Hepatocyte (in vitro differentiated cells): ENCODE data around the gene CDC42BPA. TPM values are rescaled to one million over a fixed set of nuclear protein-coding genes. Genes with fewer than 3 reads are reported as not detected.

Source experiments
- DNase-seq: peaks from one replicate; pipeline ENCODE4 v3.0.0-alpha.2; 2016; ENCODE audit warnings: low spot score
- H2AFZ ChIP-seq: fragments of 200-600 bp; sonication (generic); 2 replicates; pipeline ENCODE4 v1.6.0; 2016; ENCODE audit warnings: antibody characterized with exemption, mild to moderate bottlenecking
- H3K27ac ChIP-seq: fragments of 200-600 bp; sonication (generic); 2 replicates; pipeline ENCODE4 v1.5.1; 2016; ENCODE audit warnings: mild to moderate bottlenecking
- H3K27me3 ChIP-seq: fragments of 200-600 bp; sonication (generic); 2 replicates; pipeline ENCODE4 v1.6.1; 2016
- H3K36me3 ChIP-seq: fragments of 200-600 bp; sonication (generic); replicated peaks from 2 replicates; pipeline ENCODE4 v1.5.1; 2016; ENCODE audit warnings: low read depth; ENCODE audit not compliant: insufficient read depth
- H3K4me1 ChIP-seq: fragments of 200-600 bp; sonication (generic); 2 replicates; pipeline ENCODE4 v1.5.1; 2016; ENCODE audit warnings: mild to moderate bottlenecking, moderate library complexity; ENCODE audit not compliant: insufficient read depth
- H3K4me2 ChIP-seq: fragments of 200-600 bp; sonication (generic); 2 replicates; pipeline ENCODE4 v1.6.0; 2016
- H3K4me3 ChIP-seq: fragments of 200-600 bp; sonication (generic); 2 replicates; pipeline ENCODE4 v1.5.1; 2016; ENCODE audit warnings: mild to moderate bottlenecking
- H3K79me2 ChIP-seq: fragments of 200-600 bp; sonication (generic); 2 replicates; pipeline ENCODE4 v1.6.0; 2017; ENCODE audit warnings: mild to moderate bottlenecking
- H3K9me2 ChIP-seq: fragments of 200-600 bp; sonication (generic); replicated peaks from 2 replicates; pipeline ENCODE4 v1.6.0; 2017; ENCODE audit warnings: mild to moderate bottlenecking; ENCODE audit not compliant: insufficient read depth
- H3K9me3 ChIP-seq: fragments of 200-600 bp; sonication (generic); 2 replicates; pipeline ENCODE4 v1.5.1; 2016; ENCODE audit warnings: low read depth, mild to moderate bottlenecking
- H4K20me1 ChIP-seq: fragments of 200-600 bp; sonication (generic); 2 replicates; pipeline ENCODE4 v1.6.0; 2016; ENCODE audit warnings: mild to moderate bottlenecking; ENCODE audit not compliant: insufficient read depth, poor library complexity, severe bottlenecking
- EZH2 ChIP-seq: fragments of 200-600 bp; sonication (generic); IDR thresholded peaks from 2 replicates; pipeline ENCODE4 v1.6.1; 2016; ENCODE audit warnings: antibody characterized with exemption, mild to moderate bottlenecking, borderline replicate concordance
- EZH2phosphoT487 ChIP-seq: fragments of 200-600 bp; sonication (generic); IDR thresholded peaks from one replicate; pipeline ENCODE4 v1.6.1; 2018; ENCODE audit warnings: antibody characterized with exemption, mild to moderate bottlenecking, low read depth, moderate library complexity; ENCODE audit not compliant: unreplicated experiment, severe bottlenecking
- WGBS: methylation state at CpG from one replicate; pipeline ENCODE4 v1.1.6; 2016; ENCODE audit warnings: low lambda C conversion rate; ENCODE audit errors: missing lambda C conversion rate; 5-methylcytosine and 5-hydroxymethylcytosine counted together
- polyA plus RNA-seq: library from polyadenylated mRNA; unstranded; fragments of >200 nt; fragmentation: Nextera tagmentation; extraction: Ambion mirVana; gene quantifications from 2 replicates; pipeline ENCODE4 v1.2.1, GENCODE V29; 2016
- total RNA-seq: library from RNA; depleted of rRNA; stranded (reverse); fragments of >200 nt; gene quantifications from 2 replicates; pipeline ENCODE4 v1.2.3, GENCODE V29; 2014
- TF ChIP-seq, protein P1 (sequence below): fragments of 200-600 bp; sonication (generic); IDR thresholded peaks from 2 replicates; pipeline ENCODE4 v1.5.1; 2016; ENCODE audit warnings: antibody characterized with exemption, mild to moderate bottlenecking; ENCODE audit not compliant: poor library complexity

Gene CDC42BPA
- total and polyA plus RNA-seq, 2 experiments from 2014 or later: 24.5 to 40.9 TPM

DNA sequence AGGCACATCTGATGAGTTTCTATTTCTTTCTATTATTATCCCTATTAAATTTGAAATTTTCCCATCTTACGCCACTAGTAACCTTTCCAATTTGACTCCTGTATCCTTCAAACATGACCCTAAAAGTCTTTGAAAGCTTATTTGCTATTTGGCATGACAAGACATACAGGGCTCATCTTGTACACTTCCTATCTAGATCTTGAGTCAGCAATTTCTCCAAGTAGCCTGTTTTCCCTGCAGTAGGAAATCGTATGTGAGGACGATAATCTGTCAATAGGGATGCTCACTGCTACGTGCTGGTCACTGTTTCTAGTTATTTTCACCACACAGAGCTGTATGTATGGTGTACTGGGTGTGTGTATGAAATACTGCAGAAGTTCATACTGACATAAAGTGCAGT is 142.7 kb downstream of the CDC42BPA start:
- H3K9me3 ChIP-seq: no peaks in the 10 kb centered on the region
- H3K36me3 ChIP-seq: no peaks in the 10 kb centered on the region
- no peak overlapping the region for H3K4me2 ChIP-seq
- H2AFZ ChIP-seq: no peak overlapping the region
- TF ChIP-seq EZH2phosphoT487 (no peak), EZH2 (no peak)
- TF ChIP-seq, protein P1, sequence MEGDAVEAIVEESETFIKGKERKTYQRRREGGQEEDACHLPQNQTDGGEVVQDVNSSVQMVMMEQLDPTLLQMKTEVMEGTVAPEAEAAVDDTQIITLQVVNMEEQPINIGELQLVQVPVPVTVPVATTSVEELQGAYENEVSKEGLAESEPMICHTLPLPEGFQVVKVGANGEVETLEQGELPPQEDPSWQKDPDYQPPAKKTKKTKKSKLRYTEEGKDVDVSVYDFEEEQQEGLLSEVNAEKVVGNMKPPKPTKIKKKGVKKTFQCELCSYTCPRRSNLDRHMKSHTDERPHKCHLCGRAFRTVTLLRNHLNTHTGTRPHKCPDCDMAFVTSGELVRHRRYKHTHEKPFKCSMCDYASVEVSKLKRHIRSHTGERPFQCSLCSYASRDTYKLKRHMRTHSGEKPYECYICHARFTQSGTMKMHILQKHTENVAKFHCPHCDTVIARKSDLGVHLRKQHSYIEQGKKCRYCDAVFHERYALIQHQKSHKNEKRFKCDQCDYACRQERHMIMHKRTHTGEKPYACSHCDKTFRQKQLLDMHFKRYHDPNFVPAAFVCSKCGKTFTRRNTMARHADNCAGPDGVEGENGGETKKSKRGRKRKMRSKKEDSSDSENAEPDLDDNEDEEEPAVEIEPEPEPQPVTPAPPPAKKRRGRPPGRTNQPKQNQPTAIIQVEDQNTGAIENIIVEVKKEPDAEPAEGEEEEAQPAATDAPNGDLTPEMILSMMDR: no peak
- 95% methylated on average over 4 of the region's 4 CpGs for WGBS
- H3K9me2 ChIP-seq: no peaks in the 10 kb centered on the region
- no peaks in the 10 kb centered on the region for H4K20me1 ChIP-seq
- H3K79me2 ChIP-seq: peaks cover 13% of the 10 kb centered on the region
- no peak overlapping the region for H3K27ac ChIP-seq
- no peaks in the 10 kb centered on the region for H3K27me3 ChIP-seq
- H3K4me1 ChIP-seq: no peaks in the 10 kb centered on the region
- no peak for DNase-seq
- no peak overlapping the region for H3K4me3 ChIP-seq

DNA sequence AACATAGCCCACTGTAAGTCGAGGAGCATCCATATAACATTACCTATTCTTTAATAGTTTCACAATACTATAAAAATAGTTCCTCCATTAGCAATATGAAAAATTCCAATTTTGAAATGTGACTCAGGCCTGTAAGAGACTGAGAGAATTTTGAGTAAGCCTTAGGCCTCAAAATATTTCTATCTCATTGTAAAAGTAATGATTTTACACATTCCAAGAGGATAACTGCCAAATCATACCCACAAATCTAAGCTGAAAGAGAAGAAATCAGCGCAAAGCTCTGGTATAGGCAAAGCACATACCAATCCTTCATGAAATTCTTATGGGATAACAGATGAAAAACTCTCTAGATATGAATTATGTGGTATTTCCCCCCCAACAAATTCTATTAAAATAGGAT is 144.1 kb downstream of the CDC42BPA start:
- H4K20me1 ChIP-seq: no peaks in the 10 kb centered on the region
- H3K27ac ChIP-seq: no peak overlapping the region
- H3K27me3 ChIP-seq: no peaks in the 10 kb centered on the region
- H2AFZ ChIP-seq: no peak overlapping the region
- H3K4me3 ChIP-seq: no peak overlapping the region
- WGBS: 93% methylated on average over 2 of the region's 2 CpGs
- H3K4me2 ChIP-seq: no peak overlapping the region
- H3K79me2 ChIP-seq: peaks cover 16% of the 10 kb centered on the region
- no peaks in the 10 kb centered on the region for H3K4me1 ChIP-seq
- TF ChIP-seq EZH2: no peak
- TF ChIP-seq, protein P1: no peak
- no peak for TF ChIP-seq EZH2phosphoT487
- H3K9me2 ChIP-seq: no peaks in the 10 kb centered on the region
- DNase-seq: no peak
- no peaks in the 10 kb centered on the region for H3K9me3 ChIP-seq
- H3K36me3 ChIP-seq: no peaks in the 10 kb centered on the region

DNA sequence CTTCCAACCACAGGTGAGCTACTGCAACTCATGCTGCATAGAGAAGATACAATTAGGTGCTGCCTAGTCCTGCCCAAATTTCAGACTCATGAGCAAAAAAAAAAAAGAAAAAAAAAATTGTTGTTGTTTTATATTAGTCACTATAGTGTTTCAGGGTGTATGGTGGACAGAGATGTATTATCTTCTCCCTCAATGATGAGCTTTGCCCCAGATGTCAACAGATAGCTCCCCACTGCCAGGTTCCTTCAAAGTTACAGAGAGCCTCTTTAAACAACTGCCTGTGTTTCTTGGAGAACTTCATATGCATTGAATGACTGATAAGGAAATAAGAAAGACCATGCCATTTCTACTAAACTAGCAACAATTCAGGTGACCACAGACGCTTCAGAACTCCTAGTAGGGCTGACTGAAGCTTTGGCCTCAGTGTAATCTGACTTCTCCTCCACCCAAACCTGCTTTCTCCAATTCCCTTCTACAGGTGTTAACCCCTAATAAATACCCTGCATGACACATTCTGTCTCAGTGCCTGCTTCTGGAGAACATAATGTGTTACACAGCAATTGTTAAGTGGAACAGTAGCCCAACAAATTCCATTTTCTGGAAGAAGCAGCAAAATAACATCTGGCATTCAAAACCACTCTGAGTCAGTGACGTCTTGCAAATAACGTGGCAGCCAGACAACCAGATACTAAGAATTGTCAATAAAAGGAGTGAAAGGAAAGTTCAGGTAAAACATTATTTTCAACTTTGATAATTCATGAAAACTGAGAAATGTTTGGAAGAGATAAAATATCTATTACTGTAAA is 147.7 kb downstream of the CDC42BPA start:
- Histone ChIP-seq H3K9me2 (no peaks in the 10 kb centered on the region), H3K27ac (no peak overlapping the region), H3K4me1 (no peaks in the 10 kb centered on the region), H4K20me1 (no peaks in the 10 kb centered on the region), H3K79me2 (peaks cover 20% of the 10 kb centered on the region), H3K4me3 (no peak overlapping the region), H3K27me3 (no peaks in the 10 kb centered on the region), H3K9me3 (no peaks in the 10 kb centered on the region), H3K36me3 (no peaks in the 10 kb centered on the region), H3K4me2 (no peak overlapping the region), H2AFZ (no peak overlapping the region)
- TF ChIP-seq EZH2phosphoT487 (no peak), EZH2 (no peak)
- TF ChIP-seq, protein P1: no peak
- DNase-seq: no peak
- WGBS: 68% methylated on average over 3 of the region's 3 CpGs
